NCI-H2107 (cell line): Measurements from ENCODE around the gene FHOD3.

ENCODE experiments used
- DNase-seq: peaks from one replicate; lab custom pipeline; 2025; lab: John Stamatoyannopoulos, UW

Gene FHOD3

GRCh38 chr18:36322734-36323133 lies 25.2 kb downstream of the FHOD3 start:
- no peak for DNase-seq

DNA sequence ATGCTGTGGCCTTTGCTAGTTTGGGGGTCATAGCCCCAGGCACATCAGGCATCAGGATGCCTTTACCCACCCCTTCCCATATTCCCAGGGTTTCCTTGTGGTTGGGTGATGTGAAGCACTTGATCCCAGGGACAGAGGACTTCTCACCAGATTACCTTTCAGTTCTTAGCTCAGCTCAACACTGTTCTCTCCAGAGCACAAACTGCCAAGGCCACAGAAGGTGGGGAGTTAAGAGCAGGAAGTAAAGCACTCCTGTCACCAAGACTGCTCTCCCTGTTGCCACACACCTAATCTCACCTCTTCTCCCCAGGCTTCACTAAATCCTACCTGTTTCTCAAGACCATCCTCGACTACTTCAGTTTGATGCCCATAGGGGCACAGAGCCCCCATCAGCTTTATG lies 25.9 kb downstream of the FHOD3 start:
- no peak for DNase-seq

GRCh38 chr18:36325846-36326245 lies 28.3 kb downstream of the FHOD3 start:
- DNase-seq, result no peak

- DNase-seq, result no peak
These were observed 29.3 kb downstream of the FHOD3 start for GRCh38 chr18:36326771-36327170.

DNA sequence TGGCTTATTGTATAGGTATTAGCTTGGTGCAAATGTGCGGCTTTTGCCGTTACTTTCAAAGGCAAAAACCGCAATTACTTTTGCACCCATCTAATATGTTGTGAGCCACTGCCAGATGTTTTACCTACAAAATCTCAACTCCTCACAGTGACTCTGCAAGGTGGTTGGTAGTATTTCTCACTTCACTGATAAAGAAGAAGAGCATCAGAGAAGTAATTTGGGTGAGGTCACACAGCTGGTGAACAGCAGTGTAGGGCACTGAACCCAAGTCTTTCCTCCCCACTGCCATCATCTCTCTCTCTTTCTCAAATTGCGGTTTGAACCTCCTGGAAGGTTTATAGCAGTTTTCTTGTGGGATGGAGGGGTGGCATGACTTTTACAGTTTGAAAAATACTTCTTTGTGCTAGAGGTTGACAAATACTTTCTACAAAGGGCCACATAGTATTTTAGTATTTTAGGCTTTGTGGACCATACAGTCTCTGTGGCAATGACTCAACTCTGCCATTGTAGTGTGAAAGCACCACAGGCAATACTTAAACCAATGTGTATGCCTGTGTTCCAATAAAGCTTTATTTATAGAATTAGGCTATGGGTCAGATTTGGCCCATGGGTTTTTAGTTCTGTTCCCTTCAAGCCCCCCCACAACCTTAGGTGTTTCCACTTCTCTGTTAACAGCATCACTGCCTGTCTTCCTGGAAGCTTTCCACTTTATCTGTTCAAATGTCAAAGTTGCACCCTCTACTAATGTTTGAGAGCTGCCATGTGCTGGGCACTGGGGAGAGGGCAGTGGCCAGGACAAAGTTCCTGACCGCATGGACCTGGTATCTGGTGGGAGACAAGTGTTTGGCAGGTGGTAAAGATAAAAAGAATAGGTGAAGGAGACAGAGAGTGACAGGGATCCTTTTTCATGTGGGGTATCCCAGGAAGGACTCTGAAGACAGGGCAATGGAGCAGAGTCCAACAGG lies 30.1 kb downstream of the FHOD3 start:
- DNase-seq, result no peak

- DNase-seq, result no peak
These were observed 30.9 kb downstream of the FHOD3 start for GRCh38 chr18:36328385-36328858.

DNA sequence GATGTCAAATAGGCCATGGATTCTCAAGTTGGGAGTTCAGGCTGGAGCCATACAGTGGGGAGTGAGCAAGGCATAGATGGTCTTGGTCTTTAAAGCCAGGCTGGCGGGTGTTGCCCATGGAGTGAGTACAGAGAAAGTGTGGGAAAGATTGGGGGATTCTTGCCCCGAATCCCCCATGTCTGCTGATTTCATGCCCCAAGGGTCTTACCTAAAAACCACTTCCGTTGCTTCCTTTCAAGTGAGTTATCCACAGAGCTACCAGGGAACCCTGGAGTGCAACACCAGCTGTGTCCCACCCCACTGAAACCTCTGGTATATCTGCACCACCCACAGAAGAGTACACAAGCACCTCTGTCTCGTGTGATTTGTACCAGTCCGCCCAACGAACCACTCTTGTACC lies 31.4 kb downstream of the FHOD3 start:
- no peak for DNase-seq

DNA sequence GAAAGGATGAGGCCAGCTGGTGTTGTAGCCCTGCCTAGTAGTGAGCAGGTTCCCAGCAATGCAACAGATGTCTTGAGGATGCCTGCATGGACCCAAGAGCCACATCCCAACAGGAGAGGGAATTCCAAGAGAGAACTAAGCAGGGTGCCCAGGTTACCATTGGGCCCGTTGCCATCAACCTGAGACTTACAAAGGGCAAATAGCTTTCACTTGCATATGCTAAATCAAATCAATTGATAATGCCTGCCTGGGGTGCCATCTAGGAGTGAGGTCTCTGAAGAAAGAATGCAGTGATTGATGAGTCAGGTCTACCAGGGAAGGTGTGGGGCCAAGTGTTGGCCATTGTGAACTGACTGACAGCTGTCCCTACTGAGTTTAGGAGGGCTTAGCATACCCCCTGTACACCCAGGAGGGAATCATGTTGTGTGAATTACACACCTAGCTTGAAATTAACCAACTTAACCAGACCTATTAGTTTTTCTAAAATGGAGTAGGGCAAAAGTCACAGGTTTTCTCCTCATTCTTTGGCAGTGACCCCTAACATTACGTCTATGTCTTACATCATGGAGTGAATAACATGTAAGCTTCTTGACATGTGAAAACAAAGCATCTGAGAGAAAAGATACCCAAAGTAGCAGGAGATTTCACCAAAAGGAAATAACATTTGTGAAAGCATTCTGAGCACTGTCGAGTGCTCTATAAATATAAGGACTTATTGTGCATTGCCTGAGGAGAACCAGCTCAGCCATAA lies 32.3 kb downstream of the FHOD3 start:
- DNase-seq, result no peak

- DNase-seq, result no peak
These were observed 33.0 kb downstream of the FHOD3 start for GRCh38 chr18:36330435-36331052.

GRCh38 chr18:36331521-36331971 lies 34.0 kb downstream of the FHOD3 start:
- no peak for DNase-seq

DNA sequence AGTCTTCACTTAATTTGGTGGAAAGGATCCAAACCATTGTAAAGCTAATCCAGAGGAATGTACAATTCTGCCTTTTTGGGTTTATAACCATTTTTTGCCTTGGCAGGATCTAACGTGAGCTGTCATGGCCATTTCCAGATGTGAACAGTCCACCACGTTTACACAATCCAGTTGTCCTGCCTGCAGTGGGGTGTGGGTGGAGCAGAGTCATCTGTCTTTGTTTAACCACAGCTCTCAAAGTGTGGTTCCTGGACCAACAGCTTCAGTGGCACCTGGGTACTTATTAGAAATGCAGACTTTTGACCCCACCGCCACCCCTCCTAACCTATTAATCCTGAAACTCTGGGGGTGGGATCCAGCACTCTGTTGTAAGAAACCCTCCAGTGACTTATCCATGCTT lies 35.9 kb downstream of the FHOD3 start:
- no peak for DNase-seq

DNA sequence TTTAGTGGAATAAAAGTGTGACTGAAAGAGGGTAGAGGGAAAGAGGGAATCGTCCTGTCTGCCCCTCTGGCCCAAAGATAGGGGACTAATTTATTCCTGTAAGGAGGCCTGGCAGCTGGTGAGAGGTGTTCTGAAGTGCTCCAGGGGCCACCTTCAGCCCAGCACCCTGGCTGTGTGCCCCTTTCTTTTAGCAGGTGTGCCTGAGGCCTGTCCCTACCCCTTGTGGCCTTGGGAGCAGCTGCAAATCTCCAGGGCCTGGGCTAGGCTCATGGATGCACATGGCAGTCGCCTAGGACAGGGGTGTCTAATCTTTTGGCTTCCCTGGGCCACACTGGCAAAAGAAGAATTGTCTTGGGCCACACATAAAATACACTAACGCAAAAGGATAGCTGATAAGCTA lies 37.3 kb downstream of the FHOD3 start:
- no peak for DNase-seq

- no peak for DNase-seq
These were observed 38.2 kb downstream of the FHOD3 start for GRCh38 chr18:36335476-36336279.

DNA sequence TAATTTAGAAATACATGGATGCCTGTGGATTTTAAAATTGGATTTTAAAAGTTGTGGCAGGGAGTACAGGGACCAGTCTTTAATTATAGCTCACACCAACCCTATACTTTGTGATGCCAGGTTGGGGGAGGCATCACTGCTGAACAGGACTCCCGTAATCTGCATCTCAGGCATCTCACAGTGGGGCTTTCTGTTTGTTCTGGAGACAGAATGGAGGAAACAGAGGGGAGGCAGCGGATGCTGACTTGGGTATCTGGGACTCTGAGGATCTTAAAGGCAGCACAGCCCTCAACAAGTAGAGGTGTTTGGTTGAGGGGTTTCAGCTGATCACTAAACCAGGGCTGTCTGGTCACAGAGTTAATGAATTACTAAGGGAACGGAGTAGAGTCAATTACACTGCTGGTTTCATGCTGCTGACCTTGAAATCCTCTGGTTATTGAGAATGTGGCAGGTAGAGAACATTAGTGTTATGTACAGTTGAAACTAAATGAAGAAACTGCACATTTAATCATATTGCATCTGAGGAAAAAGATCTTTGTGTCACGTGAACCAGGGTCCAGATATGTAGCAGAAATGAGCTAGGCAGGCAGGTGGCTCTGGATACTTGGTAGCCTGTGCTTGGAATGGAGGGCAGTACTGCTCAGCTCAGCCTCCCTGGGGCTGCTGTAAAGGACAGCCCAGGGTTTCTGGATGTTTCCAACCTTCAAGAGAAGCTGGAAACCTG lies 40.3 kb downstream of the FHOD3 start:
- DNase-seq, result no peak

DNA sequence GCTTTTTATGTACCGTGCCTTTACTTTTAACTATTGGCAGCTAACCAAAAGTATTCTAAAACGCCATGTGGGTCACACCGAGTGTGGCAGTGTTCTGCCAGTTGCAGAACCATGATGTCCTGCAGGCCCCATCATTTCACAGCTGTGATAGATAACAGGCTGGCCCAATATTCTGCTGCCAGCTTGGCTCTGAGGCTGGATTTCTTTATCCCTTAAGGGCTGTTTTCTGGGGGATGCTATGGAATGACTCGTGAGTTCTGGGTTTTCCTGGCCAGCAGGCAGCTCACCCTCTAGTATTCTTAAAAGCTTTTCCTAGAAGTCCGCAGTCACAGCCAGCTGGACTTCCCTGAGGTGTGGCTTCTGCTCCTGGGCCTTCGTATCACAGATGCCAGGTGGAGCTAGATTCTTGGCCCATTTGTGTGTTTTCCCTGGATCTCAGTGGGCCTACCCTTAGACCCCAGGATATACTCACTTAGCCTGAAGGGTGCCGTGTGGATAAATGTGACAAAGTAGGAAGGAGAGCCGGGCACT lies 41.0 kb downstream of the FHOD3 start:
- DNase-seq, result no peak

DNA sequence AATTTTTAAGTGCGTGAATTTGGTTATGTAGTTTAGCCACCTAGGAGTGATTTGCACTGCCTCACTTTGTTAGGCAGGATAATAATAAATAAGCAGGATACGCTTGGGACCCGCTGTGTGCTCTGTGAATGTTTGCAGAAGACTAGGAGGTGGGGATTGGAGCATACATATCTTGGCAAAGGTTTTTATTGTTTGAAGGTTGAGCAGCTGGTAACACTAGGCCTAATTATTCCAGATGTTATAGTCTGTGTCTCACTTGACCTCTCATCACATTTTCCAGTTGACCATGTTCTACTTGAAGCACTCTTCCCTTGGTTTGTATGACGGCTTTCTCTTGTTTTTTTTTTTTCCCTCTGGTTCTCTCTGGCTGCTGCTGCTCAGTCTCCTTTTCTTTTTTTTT lies 42.7 kb downstream of the FHOD3 start:
- no peak for DNase-seq

DNA sequence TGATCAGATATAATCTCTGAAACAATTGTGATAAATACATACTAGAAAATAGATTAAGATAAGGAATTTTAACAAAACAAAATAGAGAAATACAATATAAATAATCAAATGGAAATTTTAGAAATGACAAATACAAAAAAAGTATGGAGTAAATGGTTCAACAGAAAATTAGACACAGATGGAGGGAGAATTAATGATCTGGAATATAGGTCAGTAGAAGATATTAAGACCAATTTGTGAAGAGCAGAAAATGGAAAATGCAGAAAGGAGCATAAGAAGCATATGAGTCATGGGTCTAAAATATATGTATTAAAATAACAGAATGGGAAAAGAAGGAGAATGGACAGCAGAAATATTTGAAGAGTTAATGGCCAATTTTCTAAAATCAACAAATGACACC lies 44.4 kb downstream of the FHOD3 start:
- DNase-seq, result no peak

- no peak for DNase-seq
These were observed 50.8 kb downstream of the FHOD3 start for GRCh38 chr18:36348331-36348730.

GRCh38 chr18:36348971-36349417 lies 51.5 kb downstream of the FHOD3 start:
- no peak for DNase-seq

GRCh38 chr18:36349552-36349951 lies 52.0 kb downstream of the FHOD3 start:
- DNase-seq, result no peak

GRCh38 chr18:36350251-36350651 lies 52.7 kb downstream of the FHOD3 start:
- DNase-seq, result no peak
